ENCODE results near the gene PIK3CB. TPM values are rescaled to one million over a fixed set of nuclear protein-coding genes. Genes with fewer than 3 reads are reported as not detected.
"Not testable (repeated sequence)": the region's sequence is repeated elsewhere in the genome, so short reads cannot be mapped to it uniquely, and the experiment has no call there.

PIK3CB gene
- total RNA-seq, 2 experiments from 2014 or later = 23.0 to 26.4 TPM

DNA sequence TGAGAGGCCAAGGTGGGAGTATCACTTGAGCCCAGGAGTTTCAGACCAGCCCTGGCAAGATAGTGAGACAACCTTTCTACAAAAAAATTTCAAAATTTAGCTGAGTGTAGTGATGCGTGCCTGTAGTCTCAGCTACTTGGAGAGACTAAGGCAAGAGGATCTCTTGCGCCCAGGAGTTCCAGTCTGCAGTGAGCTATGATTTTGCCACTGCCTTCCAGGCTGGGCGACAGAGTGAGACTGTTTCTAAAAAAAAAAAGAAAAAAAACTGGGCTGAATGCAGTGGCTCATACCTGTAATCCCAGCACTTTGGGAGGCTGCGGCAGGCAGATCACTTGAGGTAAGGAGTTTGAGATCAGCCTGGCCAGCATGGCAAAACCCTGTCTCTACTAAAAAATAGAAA lies 14.0 kb upstream of the PIK3CB start:
- Histone ChIP-seq H3K4me3 (ENCODE audit: low read length) (no peak overlapping the region), H3K4me1 (ENCODE audit: insufficient read depth, low read length) (no peaks in the 10 kb centered on the region), H3K27ac (ENCODE audit: low read depth in 1 of 2, low read length in 2 of 2) (no peak overlapping the region), H3K36me3 (ENCODE audit: insufficient read depth, low read length) (no peaks in the 10 kb centered on the region), H3K27me3 (ENCODE audit: control insufficient read depth in 1 of 2, insufficient read depth in 2 of 2, low read length in 2 of 2) (no peaks in the 10 kb centered on the region), H3K9me3 (ENCODE audit: control insufficient read depth in 1 of 2, insufficient read depth in 1 of 2, low read length in 2 of 2) (no peaks in the 10 kb centered on the region)
- no peaks in the 10 kb centered on the region for H3K4me1 Mint-ChIP-seq (ENCODE audit: low read depth)
- ATAC-seq (ENCODE audit: poor library complexity) = no peak
- no peaks in the 10 kb centered on the region for H3K27me3 Mint-ChIP-seq
- no peak overlapping the region for H3K27ac Mint-ChIP-seq
- H3K4me3 Mint-ChIP-seq = no peak overlapping the region
- no peaks in the 10 kb centered on the region for H3K9me3 Mint-ChIP-seq
- intact Hi-C loops (cut with DNase I, micrococcal nuclease) = loop anchor here in 1 of 2 experiments (5.0 kb wide), 1 partner anchor 41 kb away; no protein-coding TSS in a partner anchor
- no peaks in the 10 kb centered on the region for H3K36me3 Mint-ChIP-seq (ENCODE audit: low read depth)
- TF ChIP-seq, protein P1, sequence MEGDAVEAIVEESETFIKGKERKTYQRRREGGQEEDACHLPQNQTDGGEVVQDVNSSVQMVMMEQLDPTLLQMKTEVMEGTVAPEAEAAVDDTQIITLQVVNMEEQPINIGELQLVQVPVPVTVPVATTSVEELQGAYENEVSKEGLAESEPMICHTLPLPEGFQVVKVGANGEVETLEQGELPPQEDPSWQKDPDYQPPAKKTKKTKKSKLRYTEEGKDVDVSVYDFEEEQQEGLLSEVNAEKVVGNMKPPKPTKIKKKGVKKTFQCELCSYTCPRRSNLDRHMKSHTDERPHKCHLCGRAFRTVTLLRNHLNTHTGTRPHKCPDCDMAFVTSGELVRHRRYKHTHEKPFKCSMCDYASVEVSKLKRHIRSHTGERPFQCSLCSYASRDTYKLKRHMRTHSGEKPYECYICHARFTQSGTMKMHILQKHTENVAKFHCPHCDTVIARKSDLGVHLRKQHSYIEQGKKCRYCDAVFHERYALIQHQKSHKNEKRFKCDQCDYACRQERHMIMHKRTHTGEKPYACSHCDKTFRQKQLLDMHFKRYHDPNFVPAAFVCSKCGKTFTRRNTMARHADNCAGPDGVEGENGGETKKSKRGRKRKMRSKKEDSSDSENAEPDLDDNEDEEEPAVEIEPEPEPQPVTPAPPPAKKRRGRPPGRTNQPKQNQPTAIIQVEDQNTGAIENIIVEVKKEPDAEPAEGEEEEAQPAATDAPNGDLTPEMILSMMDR (IDR thresholded peaks at IDR 0.05) = no peak
- ChIA-PET CTCF (interaction anchor here (0.7 kb wide), 1 partner anchor 229 kb away, joined by 3 read pairs; no protein-coding TSS in a partner anchor), POLR2A (no interaction called here)
- no peak for DNase-seq

DNA sequence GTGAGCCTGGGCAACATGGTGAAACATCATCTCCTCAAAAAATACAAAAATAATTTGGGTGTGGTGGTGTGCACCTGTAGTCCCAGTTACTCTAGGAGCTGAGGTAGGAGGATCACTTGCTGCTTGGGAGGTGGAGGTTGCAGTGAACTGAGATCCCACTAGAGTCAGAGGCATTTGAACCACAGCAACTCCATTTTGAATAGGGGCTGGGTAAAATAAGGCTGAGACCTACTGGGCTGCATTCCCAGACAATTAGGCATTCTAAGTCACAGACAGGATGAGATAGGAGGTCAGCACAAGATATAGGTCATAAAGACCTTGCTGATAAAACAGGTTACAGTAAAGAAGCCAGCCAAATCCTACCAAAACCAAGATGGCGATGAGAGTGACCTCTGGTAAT lies 12.1 kb upstream of the PIK3CB start:
- H3K27ac ChIP-seq (ENCODE audit: low read depth in 1 of 2, low read length in 2 of 2); DNase-seq; H3K27ac Mint-ChIP-seq; H3K27me3 Mint-ChIP-seq; H3K9me3 ChIP-seq (ENCODE audit: control insufficient read depth in 1 of 2, insufficient read depth in 1 of 2, low read length in 2 of 2); ATAC-seq (ENCODE audit: poor library complexity); H3K36me3 Mint-ChIP-seq (ENCODE audit: low read depth); POLR2A ChIA-PET; H3K9me3 Mint-ChIP-seq; H3K4me3 ChIP-seq (ENCODE audit: low read length); H3K36me3 ChIP-seq (ENCODE audit: insufficient read depth, low read length); H3K27me3 ChIP-seq (ENCODE audit: control insufficient read depth in 1 of 2, insufficient read depth in 2 of 2, low read length in 2 of 2); H3K4me1 ChIP-seq (ENCODE audit: insufficient read depth, low read length); H3K4me1 Mint-ChIP-seq (ENCODE audit: low read depth); H3K4me3 Mint-ChIP-seq: not testable (repeated sequence)
- intact Hi-C loops (cut with DNase I, micrococcal nuclease) = loop anchor here in 1 of 2 experiments (5.0 kb wide), 1 partner anchor 40 kb away; no protein-coding TSS in a partner anchor
- CTCF ChIA-PET = interaction anchor here (0.7 kb wide), 1 partner anchor 55 kb away, joined by 3 read pairs; no protein-coding TSS in a partner anchor

DNA sequence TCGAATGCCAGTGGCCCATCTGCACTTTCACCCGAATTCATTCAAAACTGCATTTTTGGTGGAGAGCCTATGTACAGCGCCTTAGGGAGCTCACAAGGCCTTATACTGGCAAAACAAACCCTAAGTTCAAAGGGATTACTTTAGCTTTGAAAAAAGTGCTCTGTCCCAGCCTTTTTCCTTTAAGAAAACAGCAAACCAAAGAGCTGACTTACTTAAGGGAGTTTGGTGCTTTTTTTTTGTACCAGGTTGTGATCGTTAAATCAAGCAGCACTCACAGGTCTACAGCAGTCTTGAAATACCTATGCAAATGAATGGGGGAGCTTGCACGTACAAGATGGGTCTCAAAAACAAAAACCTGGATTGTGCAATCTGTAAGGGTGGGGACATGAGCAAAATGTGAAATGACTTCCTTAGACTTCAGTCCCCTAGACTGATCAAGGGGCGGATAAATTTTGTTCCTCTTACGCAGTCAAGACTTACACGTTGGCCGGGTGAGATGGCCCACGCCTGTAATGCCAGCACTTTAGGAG lies 11.6 kb upstream of the PIK3CB start:
- ATAC-seq (ENCODE audit: poor library complexity) = no peak
- Histone ChIP-seq H3K27ac (ENCODE audit: low read depth in 1 of 2, low read length in 2 of 2) (no peak overlapping the region), H3K4me3 (ENCODE audit: low read length) (no peak overlapping the region), H3K4me1 (ENCODE audit: insufficient read depth, low read length) (no peaks in the 10 kb centered on the region), H3K36me3 (ENCODE audit: insufficient read depth, low read length) (no peaks in the 10 kb centered on the region), H3K27me3 (ENCODE audit: control insufficient read depth in 1 of 2, insufficient read depth in 2 of 2, low read length in 2 of 2) (no peaks in the 10 kb centered on the region), H3K9me3 (ENCODE audit: control insufficient read depth in 1 of 2, insufficient read depth in 1 of 2, low read length in 2 of 2) (no peaks in the 10 kb centered on the region)
- CTCF ChIA-PET = interaction anchor here (1.0 kb wide), 1 partner anchor 69 kb away, joined by 3 read pairs; no protein-coding TSS in a partner anchor
- Mint-ChIP-seq H3K9me3 (no peaks in the 10 kb centered on the region), H3K4me1 (ENCODE audit: low read depth) (no peaks in the 10 kb centered on the region), H3K4me3 (no peak overlapping the region), H3K36me3 (ENCODE audit: low read depth) (no peaks in the 10 kb centered on the region), H3K27me3 (no peaks in the 10 kb centered on the region), H3K27ac (no peak overlapping the region)
- no peak for DNase-seq
- TF ChIP-seq, protein P1 (IDR thresholded peaks at IDR 0.05) = no peak
- POLR2A ChIA-PET = no interaction called here
- intact Hi-C loops (cut with DNase I, micrococcal nuclease) = loop anchor here in 1 of 2 experiments (5.0 kb wide), 1 partner anchor 39 kb away; no protein-coding TSS in a partner anchor

DNA sequence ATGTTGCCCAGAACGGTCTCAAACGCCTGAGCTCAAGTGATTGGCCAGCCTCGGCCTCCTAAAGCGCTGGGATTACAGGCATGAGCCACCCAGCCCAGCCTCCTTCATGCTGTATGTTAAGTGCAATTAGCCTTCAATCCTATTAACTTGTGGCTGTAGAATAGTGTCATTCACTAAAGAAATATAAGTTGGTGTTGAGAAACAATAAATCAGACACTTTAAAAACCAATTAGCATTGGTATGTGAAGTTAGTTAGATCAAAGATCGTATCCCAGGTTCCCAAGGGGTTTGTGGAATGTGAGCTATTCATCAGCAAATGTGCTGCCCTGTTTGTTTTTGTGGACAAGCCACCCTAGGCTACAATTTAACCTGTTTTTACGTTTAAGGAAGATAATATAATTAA lies 11.0 kb upstream of the PIK3CB start:
- H3K27me3 ChIP-seq (ENCODE audit: control insufficient read depth in 1 of 2, insufficient read depth in 2 of 2, low read length in 2 of 2) = no peaks in the 10 kb centered on the region
- H3K27me3 Mint-ChIP-seq = no peaks in the 10 kb centered on the region
- H3K27ac ChIP-seq (ENCODE audit: low read depth in 1 of 2, low read length in 2 of 2) = no peak overlapping the region
- intact Hi-C loops (cut with DNase I, micrococcal nuclease) = loop anchor here in 1 of 2 experiments (5.0 kb wide), 1 partner anchor 38 kb away; no protein-coding TSS in a partner anchor
- H3K4me3 ChIP-seq (ENCODE audit: low read length) = no peak overlapping the region
- TF ChIP-seq, protein P1 (IDR thresholded peaks at IDR 0.05) = no peak
- ATAC-seq (ENCODE audit: poor library complexity) (no peak), DNase-seq (no peak)
- H3K36me3 Mint-ChIP-seq (ENCODE audit: low read depth) = no peaks in the 10 kb centered on the region
- no peak overlapping the region for H3K4me3 Mint-ChIP-seq
- H3K9me3 Mint-ChIP-seq = no peaks in the 10 kb centered on the region
- CTCF ChIA-PET = interaction anchor here (1.0 kb wide), 1 partner anchor 70 kb away, joined by 3 read pairs; no protein-coding TSS in a partner anchor
- H3K9me3 ChIP-seq (ENCODE audit: control insufficient read depth in 1 of 2, insufficient read depth in 1 of 2, low read length in 2 of 2) = no peaks in the 10 kb centered on the region
- POLR2A ChIA-PET = no interaction called here
- no peaks in the 10 kb centered on the region for H3K4me1 ChIP-seq (ENCODE audit: insufficient read depth, low read length)
- no peaks in the 10 kb centered on the region for H3K4me1 Mint-ChIP-seq (ENCODE audit: low read depth)
- H3K27ac Mint-ChIP-seq = no peak overlapping the region
- no peaks in the 10 kb centered on the region for H3K36me3 ChIP-seq (ENCODE audit: insufficient read depth, low read length)
